Lung (tissue), 12 donors: Measurements from ENCODE around the gene CCDC146. TPM values are rescaled to one million over a fixed set of nuclear protein-coding genes. Genes with fewer than 3 reads are reported as not detected.

ENCODE experiments used
- ATAC-seq: fragments of 200-7000 bp; cut with Tn5 transposase; one replicate; pipeline ENCODE4 v1.9.1; 2020; ENCODE audit warnings: moderate number of reproducible peaks; ENCODE audit not compliant: insufficient read depth, low FRiP score
- DNase-seq, 3 donors: peaks; one replicate each; pipeline ENCODE4 v3.0.0-alpha.2; 2013 to 2017
- H3K27ac ChIP-seq, 2 donors: one replicate each; pipeline ENCODE4 v1.5.1; 2013; ENCODE audit warnings: mild to moderate bottlenecking in 2 of 2, moderate library complexity in 2 of 2, control low read depth in 1 of 2, inconsistent platforms in 1 of 2, low read depth in 1 of 2, low read length in 1 of 2
- H3K27me3 ChIP-seq, 3 donors: one replicate each; pipeline ENCODE4 v1.5.1; 2013; ENCODE audit warnings: low read length in 2 of 3; ENCODE audit not compliant: control insufficient read depth in 3 of 3, insufficient read depth in 3 of 3
- H3K36me3 ChIP-seq, 4 donors: one replicate each; pipeline ENCODE4 v1.5.1; 2013; ENCODE audit warnings: low read length in 4 of 4, mild to moderate bottlenecking in 1 of 4, moderate library complexity in 1 of 4; ENCODE audit not compliant: control insufficient read depth in 4 of 4, insufficient read depth in 4 of 4
- H3K4me1 ChIP-seq, 5 donors: one replicate each; pipeline ENCODE4 v1.5.1; 2013; ENCODE audit warnings: low read length in 5 of 5, mild to moderate bottlenecking in 2 of 5, moderate library complexity in 1 of 5; ENCODE audit not compliant: control insufficient read depth in 5 of 5, insufficient read depth in 5 of 5
- H3K4me3 ChIP-seq: one replicate; pipeline ENCODE4 v1.5.1; 2013; ENCODE audit warnings: mild to moderate bottlenecking, control low read depth, moderate library complexity
- H3K9ac ChIP-seq, 2 donors: one replicate each; pipeline ENCODE4 v1.5.1; 2013; ENCODE audit warnings: low read length in 2 of 2, control low read depth in 1 of 2; ENCODE audit not compliant: insufficient read depth in 1 of 2
- H3K9me3 ChIP-seq, 4 donors: one replicate each; pipeline ENCODE4 v1.5.1; 2013; ENCODE audit warnings: low read length in 3 of 4, mild to moderate bottlenecking in 1 of 4, moderate library complexity in 1 of 4; ENCODE audit not compliant: control insufficient read depth in 4 of 4, insufficient read depth in 3 of 4
- WGBS, 2 donors: extraction: QIAGEN DNeasy Blood & Tissue Kit; methylation state at CpG; one replicate each; pipeline ENCODE4 v1.1.7; 2013; 5-methylcytosine and 5-hydroxymethylcytosine counted together
- polyA plus RNA-seq, 2 donors: library from polyadenylated mRNA; stranded (reverse); fragments of 200-250 nt; gene quantifications; one replicate each; pipeline ENCODE4 v1.2.1, GENCODE V29; 2013
- total RNA-seq, 2 donors: library from RNA; depleted of rRNA in 1 of 2; stranded (reverse); fragments of >200 nt in 1 of 2; gene quantifications; one replicate each; pipeline ENCODE4 v1.2.1, GENCODE V29; 2014 to 2021
- TF ChIP-seq, protein P1 (sequence below): IDR thresholded peaks from 2 replicates; pipeline ENCODE4 v1.5.1; 2012; ENCODE audit warnings: mild to moderate bottlenecking; ENCODE audit errors: control extremely low read depth, extremely low read depth
- donor health status: control.
- donor health status: control.
- donor health status: Bipolar disorder and iron deficiency.
- donor health status: healthy.
- donor health status: DM: yes; HTN: yes; CAD: no.

The CCDC146 gene
- total and polyA plus RNA-seq, 4 donors = 8.4 to 29.6 (median 17.4) TPM

DNA sequence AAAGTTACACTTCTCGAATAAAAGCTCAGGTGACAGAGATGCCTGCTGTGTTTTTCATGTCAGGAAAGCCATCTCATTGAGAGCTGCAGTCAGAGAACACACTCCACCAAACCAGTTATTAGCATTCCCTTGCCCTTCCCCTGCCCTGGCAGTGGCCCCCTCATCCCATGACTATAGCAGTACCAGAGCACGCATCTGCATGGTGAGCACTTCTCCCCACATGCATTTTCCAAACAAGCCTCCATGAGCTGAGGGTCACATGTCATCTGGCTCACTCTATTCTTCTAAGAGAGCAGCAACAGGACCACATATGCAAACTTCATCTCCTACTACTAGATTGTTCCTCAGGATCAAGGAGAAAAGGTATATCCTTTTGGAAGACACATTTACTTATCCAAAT lies 119.7 kb downstream of the CCDC146 start:
- no peak overlapping the region for H3K4me3 ChIP-seq
- WGBS, 2 donors = 81 to 93% methylated on average over 2 of the region's 2 CpGs

DNA sequence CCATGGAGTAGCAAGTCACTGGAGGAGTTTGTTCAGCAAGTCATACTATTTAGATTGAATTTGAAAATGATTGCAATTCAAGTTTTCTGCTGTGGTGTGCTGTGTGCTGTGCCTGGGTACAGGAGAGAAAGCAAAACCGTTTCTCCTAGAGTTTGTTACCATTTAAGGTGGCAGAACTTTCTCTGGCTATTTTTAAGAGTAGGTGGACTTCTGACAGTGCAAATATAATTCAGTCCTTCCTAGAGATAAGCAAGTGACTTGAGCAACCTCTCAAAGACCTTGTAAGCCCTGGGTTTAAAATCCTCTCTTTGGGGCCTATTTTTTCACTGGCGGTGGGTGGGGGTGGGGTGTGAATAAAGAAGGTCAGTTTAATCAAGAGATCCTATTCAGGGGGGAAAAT lies 120.1 kb downstream of the CCDC146 start:
- H3K9ac ChIP-seq = no peak overlapping the region
- H3K27ac ChIP-seq = peak overlapping the region in 1 of 2 donors; percentile 82
- no peaks in the 10 kb centered on the region for H3K9me3 ChIP-seq
- 54 to 66% methylated on average over 2 of the region's 2 CpGs for WGBS, 2 donors
- H3K4me3 ChIP-seq = no peak overlapping the region
- DNase-seq (no peak), ATAC-seq (no peak)
- peaks cover 4 to 10% (median 5%) of the 10 kb centered on the region in 5 donors for H3K4me1 ChIP-seq
- peaks cover 0 to 2% (median under 1%) of the 10 kb centered on the region in 4 donors for H3K36me3 ChIP-seq
- TF ChIP-seq, protein P1, sequence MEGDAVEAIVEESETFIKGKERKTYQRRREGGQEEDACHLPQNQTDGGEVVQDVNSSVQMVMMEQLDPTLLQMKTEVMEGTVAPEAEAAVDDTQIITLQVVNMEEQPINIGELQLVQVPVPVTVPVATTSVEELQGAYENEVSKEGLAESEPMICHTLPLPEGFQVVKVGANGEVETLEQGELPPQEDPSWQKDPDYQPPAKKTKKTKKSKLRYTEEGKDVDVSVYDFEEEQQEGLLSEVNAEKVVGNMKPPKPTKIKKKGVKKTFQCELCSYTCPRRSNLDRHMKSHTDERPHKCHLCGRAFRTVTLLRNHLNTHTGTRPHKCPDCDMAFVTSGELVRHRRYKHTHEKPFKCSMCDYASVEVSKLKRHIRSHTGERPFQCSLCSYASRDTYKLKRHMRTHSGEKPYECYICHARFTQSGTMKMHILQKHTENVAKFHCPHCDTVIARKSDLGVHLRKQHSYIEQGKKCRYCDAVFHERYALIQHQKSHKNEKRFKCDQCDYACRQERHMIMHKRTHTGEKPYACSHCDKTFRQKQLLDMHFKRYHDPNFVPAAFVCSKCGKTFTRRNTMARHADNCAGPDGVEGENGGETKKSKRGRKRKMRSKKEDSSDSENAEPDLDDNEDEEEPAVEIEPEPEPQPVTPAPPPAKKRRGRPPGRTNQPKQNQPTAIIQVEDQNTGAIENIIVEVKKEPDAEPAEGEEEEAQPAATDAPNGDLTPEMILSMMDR = no peak
- H3K27me3 ChIP-seq = no peaks in the 10 kb centered on the region

More for the DNA sequence above, 119.7 kb downstream of the CCDC146 start:
- DNase-seq = peak in 1 of 3 donors; percentile 29
- Histone ChIP-seq H3K9ac (no peak overlapping the region), H3K27me3 (no peaks in the 10 kb centered on the region), H3K4me1 (peaks cover 4 to 10% (median 8%) of the 10 kb centered on the region in 5 donors), H3K27ac (peak overlapping the region in 1 of 2 donors; percentile 82), H3K9me3 (no peaks in the 10 kb centered on the region), H3K36me3 (peaks cover 0 to 2% (median under 1%) of the 10 kb centered on the region in 4 donors)
- TF ChIP-seq, protein P1 = no peak
- ATAC-seq = no peak

GRCh38 chr7:77244222-77244934 lies 122.0 kb downstream of the CCDC146 start:
- TF ChIP-seq, protein P1 = no peak
- H3K9ac ChIP-seq = no peak overlapping the region
- no peaks in the 10 kb centered on the region for H3K9me3 ChIP-seq
- no peak overlapping the region for H3K4me3 ChIP-seq
- 78 to 84% methylated on average over 6 of the region's 6 CpGs for WGBS, 2 donors
- peak overlapping the region in 1 of 2 donors; percentile 60 for H3K27ac ChIP-seq
- peaks cover 0 to 8% (median 4%) of the 10 kb centered on the region in 5 donors for H3K4me1 ChIP-seq
- peaks cover 0 to 2% (median under 1%) of the 10 kb centered on the region in 4 donors for H3K36me3 ChIP-seq
- no peaks in the 10 kb centered on the region for H3K27me3 ChIP-seq
- DNase-seq (no peak), ATAC-seq (no peak)
